ENCODE measurements around the gene SMC1B. TPM values are rescaled to one million over a fixed set of nuclear protein-coding genes. Genes with fewer than 3 reads are reported as not detected.

The SMC1B gene
- total and polyA plus RNA-seq, 2 of the 8 experiments (the other 6 are each of a cell fraction or from before 2014, with no cell fraction given), result 0.02 TPM; not detected in 1

DNA sequence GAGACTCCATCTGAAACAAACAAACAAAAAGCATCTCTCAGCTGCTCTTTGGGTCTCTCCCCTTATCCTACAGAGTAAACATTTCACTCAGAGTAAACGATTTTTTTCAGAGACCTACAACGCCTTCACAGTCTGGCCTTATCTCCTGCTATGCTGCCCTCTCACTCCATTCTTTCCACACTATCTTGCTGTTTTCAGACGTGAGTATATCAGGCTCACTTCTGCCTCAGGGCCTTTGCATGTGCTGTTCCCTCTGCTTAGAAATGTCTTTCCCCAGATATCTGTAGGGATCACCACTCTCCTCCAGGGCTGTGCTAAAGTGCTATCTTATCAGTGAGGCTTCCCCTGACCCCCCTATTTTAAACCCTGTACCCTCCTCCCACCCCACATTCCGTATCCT is 6.6 kb upstream of the SMC1B start (continued):
- TF ChIP-seq, protein P1, sequence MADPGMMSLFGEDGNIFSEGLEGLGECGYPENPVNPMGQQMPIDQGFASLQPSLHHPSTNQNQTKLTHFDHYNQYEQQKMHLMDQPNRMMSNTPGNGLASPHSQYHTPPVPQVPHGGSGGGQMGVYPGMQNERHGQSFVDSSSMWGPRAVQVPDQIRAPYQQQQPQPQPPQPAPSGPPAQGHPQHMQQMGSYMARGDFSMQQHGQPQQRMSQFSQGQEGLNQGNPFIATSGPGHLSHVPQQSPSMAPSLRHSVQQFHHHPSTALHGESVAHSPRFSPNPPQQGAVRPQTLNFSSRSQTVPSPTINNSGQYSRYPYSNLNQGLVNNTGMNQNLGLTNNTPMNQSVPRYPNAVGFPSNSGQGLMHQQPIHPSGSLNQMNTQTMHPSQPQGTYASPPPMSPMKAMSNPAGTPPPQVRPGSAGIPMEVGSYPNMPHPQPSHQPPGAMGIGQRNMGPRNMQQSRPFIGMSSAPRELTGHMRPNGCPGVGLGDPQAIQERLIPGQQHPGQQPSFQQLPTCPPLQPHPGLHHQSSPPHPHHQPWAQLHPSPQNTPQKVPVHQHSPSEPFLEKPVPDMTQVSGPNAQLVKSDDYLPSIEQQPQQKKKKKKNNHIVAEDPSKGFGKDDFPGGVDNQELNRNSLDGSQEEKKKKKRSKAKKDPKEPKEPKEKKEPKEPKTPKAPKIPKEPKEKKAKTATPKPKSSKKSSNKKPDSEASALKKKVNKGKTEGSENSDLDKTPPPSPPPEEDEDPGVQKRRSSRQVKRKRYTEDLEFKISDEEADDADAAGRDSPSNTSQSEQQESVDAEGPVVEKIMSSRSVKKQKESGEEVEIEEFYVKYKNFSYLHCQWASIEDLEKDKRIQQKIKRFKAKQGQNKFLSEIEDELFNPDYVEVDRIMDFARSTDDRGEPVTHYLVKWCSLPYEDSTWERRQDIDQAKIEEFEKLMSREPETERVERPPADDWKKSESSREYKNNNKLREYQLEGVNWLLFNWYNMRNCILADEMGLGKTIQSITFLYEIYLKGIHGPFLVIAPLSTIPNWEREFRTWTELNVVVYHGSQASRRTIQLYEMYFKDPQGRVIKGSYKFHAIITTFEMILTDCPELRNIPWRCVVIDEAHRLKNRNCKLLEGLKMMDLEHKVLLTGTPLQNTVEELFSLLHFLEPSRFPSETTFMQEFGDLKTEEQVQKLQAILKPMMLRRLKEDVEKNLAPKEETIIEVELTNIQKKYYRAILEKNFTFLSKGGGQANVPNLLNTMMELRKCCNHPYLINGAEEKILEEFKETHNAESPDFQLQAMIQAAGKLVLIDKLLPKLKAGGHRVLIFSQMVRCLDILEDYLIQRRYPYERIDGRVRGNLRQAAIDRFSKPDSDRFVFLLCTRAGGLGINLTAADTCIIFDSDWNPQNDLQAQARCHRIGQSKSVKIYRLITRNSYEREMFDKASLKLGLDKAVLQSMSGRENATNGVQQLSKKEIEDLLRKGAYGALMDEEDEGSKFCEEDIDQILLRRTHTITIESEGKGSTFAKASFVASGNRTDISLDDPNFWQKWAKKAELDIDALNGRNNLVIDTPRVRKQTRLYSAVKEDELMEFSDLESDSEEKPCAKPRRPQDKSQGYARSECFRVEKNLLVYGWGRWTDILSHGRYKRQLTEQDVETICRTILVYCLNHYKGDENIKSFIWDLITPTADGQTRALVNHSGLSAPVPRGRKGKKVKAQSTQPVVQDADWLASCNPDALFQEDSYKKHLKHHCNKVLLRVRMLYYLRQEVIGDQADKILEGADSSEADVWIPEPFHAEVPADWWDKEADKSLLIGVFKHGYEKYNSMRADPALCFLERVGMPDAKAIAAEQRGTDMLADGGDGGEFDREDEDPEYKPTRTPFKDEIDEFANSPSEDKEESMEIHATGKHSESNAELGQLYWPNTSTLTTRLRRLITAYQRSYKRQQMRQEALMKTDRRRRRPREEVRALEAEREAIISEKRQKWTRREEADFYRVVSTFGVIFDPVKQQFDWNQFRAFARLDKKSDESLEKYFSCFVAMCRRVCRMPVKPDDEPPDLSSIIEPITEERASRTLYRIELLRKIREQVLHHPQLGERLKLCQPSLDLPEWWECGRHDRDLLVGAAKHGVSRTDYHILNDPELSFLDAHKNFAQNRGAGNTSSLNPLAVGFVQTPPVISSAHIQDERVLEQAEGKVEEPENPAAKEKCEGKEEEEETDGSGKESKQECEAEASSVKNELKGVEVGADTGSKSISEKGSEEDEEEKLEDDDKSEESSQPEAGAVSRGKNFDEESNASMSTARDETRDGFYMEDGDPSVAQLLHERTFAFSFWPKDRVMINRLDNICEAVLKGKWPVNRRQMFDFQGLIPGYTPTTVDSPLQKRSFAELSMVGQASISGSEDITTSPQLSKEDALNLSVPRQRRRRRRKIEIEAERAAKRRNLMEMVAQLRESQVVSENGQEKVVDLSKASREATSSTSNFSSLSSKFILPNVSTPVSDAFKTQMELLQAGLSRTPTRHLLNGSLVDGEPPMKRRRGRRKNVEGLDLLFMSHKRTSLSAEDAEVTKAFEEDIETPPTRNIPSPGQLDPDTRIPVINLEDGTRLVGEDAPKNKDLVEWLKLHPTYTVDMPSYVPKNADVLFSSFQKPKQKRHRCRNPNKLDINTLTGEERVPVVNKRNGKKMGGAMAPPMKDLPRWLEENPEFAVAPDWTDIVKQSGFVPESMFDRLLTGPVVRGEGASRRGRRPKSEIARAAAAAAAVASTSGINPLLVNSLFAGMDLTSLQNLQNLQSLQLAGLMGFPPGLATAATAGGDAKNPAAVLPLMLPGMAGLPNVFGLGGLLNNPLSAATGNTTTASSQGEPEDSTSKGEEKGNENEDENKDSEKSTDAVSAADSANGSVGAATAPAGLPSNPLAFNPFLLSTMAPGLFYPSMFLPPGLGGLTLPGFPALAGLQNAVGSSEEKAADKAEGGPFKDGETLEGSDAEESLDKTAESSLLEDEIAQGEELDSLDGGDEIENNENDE (IDR thresholded peaks at IDR 0.05; ENCODE audit: insufficient replicate concordance, low read length), result no peak
- TF ChIP-seq EGR1 (IDR thresholded peaks at IDR 0.05; ENCODE audit: borderline replicate concordance, low read depth, low read length) (no peak), EP300 (IDR thresholded peaks at IDR 0.05; ENCODE audit: borderline replicate concordance in 1 of 2, low read depth in 2 of 2, low read length in 2 of 2) (no peak), RBBP5 (IDR thresholded peaks at IDR 0.05; ENCODE audit: borderline replicate concordance, low read depth, low read length) (no peak), NANOG (IDR thresholded peaks at IDR 0.05; ENCODE audit: insufficient read depth, low read depth, low read length, poor library complexity, severe bottlenecking) (no peak), TAF7 (optimal IDR thresholded peaks at IDR 0.05; ENCODE audit: borderline replicate concordance, low read depth, low read length) (no peak)
